Neural progenitor cell (in vitro differentiated cells): ENCODE results near the gene SHROOM3. TPM values are rescaled to one million over a fixed set of nuclear protein-coding genes. Genes with fewer than 3 reads are reported as not detected.

ENCODE experiments used
- DNase-seq: peaks from one replicate; pipeline ENCODE4 v3.0.0-alpha.2; 2016; ENCODE audit warnings: low spot score
- H2AFZ ChIP-seq: fragments of 200-600 bp; sonication (generic); replicated peaks from 2 replicates; pipeline ENCODE4 v1.6.1; 2016; ENCODE audit warnings: antibody characterized with exemption
- H3F3A ChIP-seq: fragments of 200-600 bp; sonication (generic); 2 replicates; pipeline ENCODE4 v1.6.1; 2016; ENCODE audit warnings: antibody characterized with exemption, low read depth
- H3K27ac ChIP-seq: fragments of 200-600 bp; sonication (generic); 2 replicates; pipeline ENCODE4 v1.5.1; 2016; ENCODE audit warnings: mild to moderate bottlenecking
- H3K27me3 ChIP-seq: fragments of 200-600 bp; sonication (generic); 2 replicates; pipeline ENCODE4 v1.6.1; 2016; ENCODE audit warnings: mild to moderate bottlenecking, moderate library complexity
- H3K36me3 ChIP-seq: fragments of 200-600 bp; sonication (generic); 2 replicates; pipeline ENCODE4 v1.5.1; 2016
- H3K4me1 ChIP-seq: fragments of 200-600 bp; sonication (generic); 2 replicates; pipeline ENCODE4 v1.6.1; 2016; ENCODE audit warnings: mixed run types
- H3K4me2 ChIP-seq: fragments of 200-600 bp; sonication (generic); 2 replicates; pipeline ENCODE4 v1.6.1; 2016
- H3K4me3 ChIP-seq: fragments of 200-600 bp; sonication (generic); 2 replicates; pipeline ENCODE4 v1.5.1; 2016
- H3K79me2 ChIP-seq: fragments of 200-600 bp; sonication (generic); 2 replicates; pipeline ENCODE4 v1.6.1; 2016; ENCODE audit warnings: low read depth
- H3K9ac ChIP-seq: fragments of 200-600 bp; sonication (generic); 2 replicates; pipeline ENCODE4 v1.6.1; 2016
- H3K9me3 ChIP-seq: fragments of 200-600 bp; sonication (generic); 2 replicates; pipeline ENCODE4 v1.5.1; 2016; ENCODE audit warnings: low read depth
- H4K20me1 ChIP-seq: fragments of 200-600 bp; sonication (generic); 2 replicates; pipeline ENCODE4 v1.6.1; 2016; ENCODE audit warnings: low read depth
- H3K27ac Mint-ChIP-seq: 3 replicates; pipeline ENCODE4 v1.8.0; 2021; ENCODE audit warnings: mixed read lengths
- H3K27me3 Mint-ChIP-seq: 2 replicates; pipeline ENCODE4 v1.8.0; 2022; ENCODE audit warnings: low read depth, mild to moderate bottlenecking, inconsistent platforms, moderate library complexity, mixed read lengths; ENCODE audit not compliant: insufficient read depth
- H3K36me3 Mint-ChIP-seq: 3 replicates; pipeline ENCODE4 v1.8.0; 2021; ENCODE audit warnings: mixed read lengths
- H3K4me1 Mint-ChIP-seq: 3 replicates; pipeline ENCODE4 v1.8.0; 2021; ENCODE audit warnings: mixed read lengths
- H3K4me3 Mint-ChIP-seq: 3 replicates; pipeline ENCODE4 v1.8.0; 2021; ENCODE audit warnings: mild to moderate bottlenecking, moderate library complexity, mixed read lengths
- H3K9me3 Mint-ChIP-seq: 3 replicates; pipeline ENCODE4 v1.8.0; 2020; ENCODE audit warnings: mixed read lengths
- EZH2 ChIP-seq: fragments of 200-600 bp; sonication (generic); IDR thresholded peaks from 2 replicates; pipeline ENCODE4 v1.6.1; 2017; ENCODE audit warnings: antibody characterized with exemption, mild to moderate bottlenecking, moderate library complexity
- EZH2phosphoT487 ChIP-seq: fragments of 200-600 bp; sonication (generic); IDR thresholded peaks from 2 replicates; pipeline ENCODE4 v1.6.1; 2017; ENCODE audit warnings: antibody characterized with exemption
- total RNA-seq: library from RNA; depleted of rRNA; stranded (reverse); fragments of >200 nt; gene quantifications from 2 replicates; pipeline ENCODE4 v1.2.3, GENCODE V29; 2015; ENCODE audit warnings: low replicate concordance
- TF ChIP-seq, protein P1 (sequence below): fragments of 200-600 bp; sonication (generic); IDR thresholded peaks from 2 replicates; pipeline ENCODE4 v1.5.1; 2017; ENCODE audit warnings: antibody characterized with exemption, mild to moderate bottlenecking

SHROOM3 gene
- total RNA-seq, 1 donor from 2014 or later, result 36.6 TPM

DNA sequence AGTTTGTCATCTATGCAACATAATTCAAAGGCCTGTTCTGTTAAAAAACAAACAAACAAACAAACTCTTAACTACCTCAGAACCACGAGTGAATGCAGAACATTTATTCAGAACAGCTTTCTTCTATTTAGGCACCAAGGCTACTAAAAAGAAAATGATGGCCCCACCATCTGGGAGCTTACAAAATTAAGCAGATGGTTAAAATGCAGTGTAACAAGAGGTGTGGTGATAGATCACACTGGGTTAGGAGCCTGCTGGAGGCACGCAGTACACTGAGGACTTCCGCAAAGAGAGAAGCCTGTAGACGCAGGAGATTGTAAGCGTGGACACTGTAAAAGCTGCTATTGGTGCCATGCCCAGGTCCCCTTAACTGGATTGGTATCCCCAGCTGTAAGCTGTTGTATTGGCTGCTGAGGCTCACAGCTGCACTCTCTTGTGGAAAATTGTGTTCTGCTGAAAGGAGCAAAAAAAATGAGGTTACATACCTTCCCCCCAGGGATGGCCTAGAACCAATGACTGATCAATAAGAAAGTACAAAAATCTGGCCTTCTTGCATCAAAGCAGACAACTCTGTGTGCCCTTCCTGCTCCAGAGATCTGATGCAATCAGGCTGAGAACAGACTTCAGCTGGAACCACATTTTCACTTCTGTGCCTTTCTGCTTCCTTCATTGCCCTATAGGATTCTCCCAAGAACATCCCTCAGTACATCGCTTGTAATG, 60.0 kb downstream of the SHROOM3 start:
- Histone ChIP-seq H3K27ac (no peak overlapping the region), H3K4me2 (no peak overlapping the region), H3K36me3 (no peaks in the 10 kb centered on the region), H3K27me3 (no peaks in the 10 kb centered on the region), H3K4me1 (peaks cover 51% of the 10 kb centered on the region), H3F3A (peaks cover 9% of the 10 kb centered on the region), H4K20me1 (peaks cover 41% of the 10 kb centered on the region), H3K4me3 (no peak overlapping the region), H3K9ac (no peak overlapping the region), H3K79me2 (peaks cover 94% of the 10 kb centered on the region), H3K9me3 (no peaks in the 10 kb centered on the region), H2AFZ (no peak overlapping the region)
- H3K9me3 Mint-ChIP-seq, result peaks cover 10% of the 10 kb centered on the region
- peaks cover 31% of the 10 kb centered on the region for H3K36me3 Mint-ChIP-seq
- no peak overlapping the region for H3K4me3 Mint-ChIP-seq
- DNase-seq, result no peak
- TF ChIP-seq, protein P1, sequence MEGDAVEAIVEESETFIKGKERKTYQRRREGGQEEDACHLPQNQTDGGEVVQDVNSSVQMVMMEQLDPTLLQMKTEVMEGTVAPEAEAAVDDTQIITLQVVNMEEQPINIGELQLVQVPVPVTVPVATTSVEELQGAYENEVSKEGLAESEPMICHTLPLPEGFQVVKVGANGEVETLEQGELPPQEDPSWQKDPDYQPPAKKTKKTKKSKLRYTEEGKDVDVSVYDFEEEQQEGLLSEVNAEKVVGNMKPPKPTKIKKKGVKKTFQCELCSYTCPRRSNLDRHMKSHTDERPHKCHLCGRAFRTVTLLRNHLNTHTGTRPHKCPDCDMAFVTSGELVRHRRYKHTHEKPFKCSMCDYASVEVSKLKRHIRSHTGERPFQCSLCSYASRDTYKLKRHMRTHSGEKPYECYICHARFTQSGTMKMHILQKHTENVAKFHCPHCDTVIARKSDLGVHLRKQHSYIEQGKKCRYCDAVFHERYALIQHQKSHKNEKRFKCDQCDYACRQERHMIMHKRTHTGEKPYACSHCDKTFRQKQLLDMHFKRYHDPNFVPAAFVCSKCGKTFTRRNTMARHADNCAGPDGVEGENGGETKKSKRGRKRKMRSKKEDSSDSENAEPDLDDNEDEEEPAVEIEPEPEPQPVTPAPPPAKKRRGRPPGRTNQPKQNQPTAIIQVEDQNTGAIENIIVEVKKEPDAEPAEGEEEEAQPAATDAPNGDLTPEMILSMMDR, result no peak
- TF ChIP-seq EZH2phosphoT487, result no peak
- no peak for TF ChIP-seq EZH2
- no peak overlapping the region for H3K27ac Mint-ChIP-seq
- H3K27me3 Mint-ChIP-seq, result no peaks in the 10 kb centered on the region
- peaks cover 33% of the 10 kb centered on the region for H3K4me1 Mint-ChIP-seq

DNA sequence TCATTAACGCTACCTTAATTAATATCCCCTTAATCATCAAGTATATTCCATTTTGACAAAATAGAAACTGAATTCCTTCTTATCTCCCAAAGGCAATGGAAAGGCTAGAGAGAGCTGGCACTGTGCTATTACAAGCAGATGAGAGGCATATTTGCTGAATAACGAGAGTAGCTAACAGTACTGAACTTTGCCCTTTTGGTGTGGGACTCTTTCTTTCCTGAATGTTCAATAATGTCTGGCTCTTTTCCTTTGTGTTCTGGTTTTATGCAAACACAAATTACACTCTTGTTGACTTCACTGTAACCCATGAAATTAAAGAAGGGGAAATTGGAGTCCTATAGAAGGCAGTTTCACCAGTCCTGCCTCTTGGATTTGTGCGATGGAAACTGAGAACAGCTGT, 63.5 kb downstream of the SHROOM3 start:
- Mint-ChIP-seq H3K4me3 (no peak overlapping the region), H3K27me3 (no peaks in the 10 kb centered on the region), H3K4me1 (peaks cover 25% of the 10 kb centered on the region), H3K27ac (peak overlapping the region; percentile 7), H3K9me3 (peaks cover 16% of the 10 kb centered on the region), H3K36me3 (peaks cover 36% of the 10 kb centered on the region)
- H3K27ac ChIP-seq, result no peak overlapping the region
- H3K79me2 ChIP-seq, result peaks cover 95% of the 10 kb centered on the region
- H4K20me1 ChIP-seq, result peaks cover 38% of the 10 kb centered on the region
- H3K36me3 ChIP-seq, result no peaks in the 10 kb centered on the region
- no peak overlapping the region for H2AFZ ChIP-seq
- no peaks in the 10 kb centered on the region for H3K9me3 ChIP-seq
- no peak for DNase-seq
- no peaks in the 10 kb centered on the region for H3F3A ChIP-seq
- H3K4me2 ChIP-seq, result peak overlapping the region; percentile 33
- no peak overlapping the region for H3K4me3 ChIP-seq
- peaks cover 37% of the 10 kb centered on the region for H3K4me1 ChIP-seq
- TF ChIP-seq, protein P1, result no peak
- H3K27me3 ChIP-seq, result no peaks in the 10 kb centered on the region
- H3K9ac ChIP-seq, result no peak overlapping the region

DNA sequence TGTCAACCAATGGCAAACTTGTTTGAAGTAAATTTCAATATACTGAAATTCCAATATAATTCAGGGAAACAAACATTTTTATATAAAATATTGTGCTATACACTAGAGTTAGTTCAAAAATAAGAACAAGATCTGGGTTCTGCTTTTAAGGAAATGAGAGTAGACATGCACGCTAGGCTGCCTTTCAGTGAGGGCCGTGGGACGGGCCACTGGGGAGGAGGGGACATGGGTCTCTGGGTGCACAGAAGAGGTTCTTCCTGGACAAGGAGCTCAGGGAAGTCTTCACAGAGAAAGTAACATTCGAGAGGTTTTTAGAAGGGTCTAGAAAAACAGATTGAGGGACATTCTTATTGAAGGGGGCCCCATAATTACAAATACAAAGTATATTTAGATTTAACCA, 64.4 kb downstream of the SHROOM3 start:
- Mint-ChIP-seq H3K27me3 (no peaks in the 10 kb centered on the region), H3K4me1 (peaks cover 22% of the 10 kb centered on the region), H3K9me3 (peaks cover 18% of the 10 kb centered on the region), H3K27ac (peak overlapping the region; percentile 91), H3K36me3 (peaks cover 32% of the 10 kb centered on the region), H3K4me3 (no peak overlapping the region)
- Histone ChIP-seq H4K20me1 (peaks cover 32% of the 10 kb centered on the region), H3K79me2 (peaks cover 93% of the 10 kb centered on the region), H2AFZ (no peak overlapping the region), H3K4me2 (no peak overlapping the region), H3K9me3 (no peaks in the 10 kb centered on the region), H3K9ac (no peak overlapping the region), H3F3A (no peaks in the 10 kb centered on the region), H3K4me3 (no peak overlapping the region), H3K36me3 (no peaks in the 10 kb centered on the region), H3K27me3 (no peaks in the 10 kb centered on the region), H3K4me1 (peaks cover 31% of the 10 kb centered on the region), H3K27ac (no peak overlapping the region)
- DNase-seq, result no peak
- TF ChIP-seq EZH2 (no peak), EZH2phosphoT487 (no peak)
- TF ChIP-seq, protein P1, result no peak
